Right kidney (tissue), 1 donor: ENCODE results near the gene DLEC1.
"Not testable (repeated sequence)": the region's sequence is repeated elsewhere in the genome, so short reads cannot be mapped to it uniquely, and the experiment has no call there.

Experiments used
- DNase-seq: peaks from one replicate; pipeline ENCODE4 v3.0.0-alpha.2; 2016

The DLEC1 gene

DNA sequence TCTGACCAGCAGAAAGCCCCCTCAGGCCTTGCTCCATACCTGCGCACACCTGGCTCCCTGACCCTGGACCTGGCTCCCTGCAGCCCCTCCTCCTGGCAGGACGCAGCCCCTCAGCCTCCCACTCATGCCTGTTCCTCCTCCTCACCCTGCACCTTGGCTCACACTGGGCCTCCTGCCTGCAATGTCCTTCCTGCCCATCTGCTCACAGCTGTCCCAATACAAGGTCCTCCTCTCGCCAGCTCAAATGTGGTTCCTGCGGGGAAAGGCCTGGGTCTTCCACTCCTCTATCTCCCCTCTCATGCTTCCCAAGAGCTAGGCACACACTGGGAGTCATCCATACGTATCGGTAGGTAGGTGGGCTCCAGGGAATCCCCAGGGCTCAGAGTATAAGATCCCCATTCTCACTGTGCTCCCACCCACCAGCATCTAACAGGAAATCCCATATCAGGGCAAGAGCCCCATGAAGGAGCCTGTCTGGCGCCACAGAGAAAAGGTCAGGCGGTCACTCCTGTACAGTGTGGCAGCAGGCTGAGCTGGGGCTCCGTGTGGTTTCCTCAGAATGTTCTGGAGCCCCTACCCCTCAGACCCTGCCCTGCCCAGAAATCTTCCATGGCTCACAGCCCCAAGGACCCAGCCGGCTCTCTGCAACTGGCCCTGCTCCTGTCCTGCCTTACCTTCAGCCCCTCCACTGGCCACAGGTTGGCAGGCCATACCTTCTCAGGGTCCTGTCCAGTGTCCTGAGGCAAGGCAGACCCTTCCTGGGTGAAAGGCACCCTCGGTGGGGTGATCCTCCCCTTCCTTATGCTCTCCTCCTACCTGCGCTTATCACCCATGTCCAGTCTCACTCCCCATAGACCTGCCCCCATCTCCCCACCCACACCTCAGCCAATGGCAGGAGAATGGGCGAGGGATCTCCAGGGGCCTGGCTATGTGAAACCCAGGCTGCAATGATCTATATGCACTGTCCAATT is 20.4 kb upstream of the DLEC1 start:
- no peak for DNase-seq

DNA sequence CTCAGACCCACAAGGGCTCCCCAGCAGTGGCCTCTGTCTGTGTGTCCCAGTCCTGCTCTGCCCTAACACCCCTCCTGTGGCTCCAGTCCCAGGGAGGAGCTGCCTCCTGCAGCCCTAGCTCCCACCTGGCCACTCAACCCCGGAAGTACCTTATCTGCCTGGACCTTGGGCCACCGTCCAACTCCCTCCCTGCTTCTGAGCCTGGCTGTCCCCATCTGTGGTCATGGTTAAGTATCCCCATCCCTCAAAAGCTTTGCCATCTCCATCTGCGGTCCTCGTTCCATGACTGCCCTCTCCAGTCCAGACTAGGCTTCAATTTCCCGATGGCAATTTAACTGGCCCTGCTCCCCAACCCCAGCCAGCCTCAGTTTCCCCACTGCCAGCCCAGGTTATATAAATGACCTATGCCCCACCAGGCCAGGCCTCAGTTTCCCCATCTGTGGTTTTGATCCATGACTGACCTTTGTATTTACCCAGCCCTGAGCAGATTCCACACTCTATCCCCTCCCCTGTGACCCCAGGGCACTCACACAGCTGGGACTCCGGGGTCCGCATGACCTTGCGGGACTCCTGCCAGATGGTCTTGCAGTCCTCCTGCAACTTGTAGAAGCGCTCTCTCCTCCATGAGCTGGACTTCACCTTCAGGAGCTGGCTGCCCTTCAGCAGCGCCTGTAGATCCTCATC is 19.2 kb upstream of the DLEC1 start:
- DNase-seq, result no peak

DNA sequence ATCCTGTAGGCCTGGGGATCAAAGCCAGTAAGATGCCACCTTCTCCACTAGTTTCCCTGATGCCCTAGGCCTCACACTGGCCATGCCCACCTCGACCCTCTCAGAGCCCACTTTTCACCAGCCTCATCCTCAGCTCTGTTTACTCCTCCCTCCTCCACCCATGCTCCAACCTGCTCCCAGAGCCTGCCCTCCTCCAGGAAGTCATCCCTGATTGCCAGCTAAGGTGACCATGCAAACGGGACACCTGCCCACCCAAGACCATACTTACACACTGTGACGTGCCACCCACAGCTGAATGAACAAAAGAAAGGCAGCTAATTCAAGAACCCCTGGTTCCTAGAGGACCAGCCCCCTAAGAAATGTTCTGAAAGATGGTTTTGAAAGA is 18.7 kb upstream of the DLEC1 start:
- no peak for DNase-seq

DNA sequence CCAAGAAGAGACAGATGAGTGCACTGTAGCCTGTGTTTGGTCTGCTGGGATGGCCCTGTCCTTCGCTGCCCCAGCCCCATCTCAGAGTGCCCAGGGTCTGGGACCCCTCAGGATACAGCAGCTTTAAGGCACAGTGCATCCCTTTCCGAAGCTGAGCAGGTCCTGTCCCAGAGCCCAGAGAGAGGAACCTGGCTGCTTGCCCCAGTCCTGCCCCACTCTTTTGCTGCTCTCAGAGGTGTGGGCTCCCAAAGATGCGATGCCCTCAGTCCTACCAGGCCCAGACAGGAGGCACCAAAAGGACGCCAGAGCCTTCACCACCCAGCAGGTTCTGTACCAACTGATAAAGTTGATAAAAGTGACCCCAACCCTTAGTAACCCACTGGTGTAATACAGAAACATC is 17.8 kb upstream of the DLEC1 start:
- DNase-seq, result no peak

DNA sequence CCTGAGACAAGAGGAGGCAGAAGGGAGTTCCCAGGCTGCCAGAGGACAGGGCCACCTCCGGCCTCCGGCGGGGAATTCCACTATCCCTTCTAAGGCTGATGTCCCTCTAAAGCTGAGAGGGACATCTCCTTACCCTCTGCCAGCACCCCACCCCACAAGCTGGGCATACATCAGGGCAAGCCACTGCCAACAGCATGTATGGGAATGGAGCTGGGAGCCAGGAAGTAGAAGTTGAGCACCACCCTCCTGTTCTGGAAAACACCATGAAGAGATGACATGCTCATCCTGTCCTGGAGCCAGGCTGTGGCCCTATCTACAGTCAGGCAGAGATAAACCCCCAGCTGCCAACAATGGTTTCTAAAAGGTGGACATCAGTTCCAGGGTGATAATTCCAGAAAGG is 16.7 kb upstream of the DLEC1 start:
- no peak for DNase-seq

DNA sequence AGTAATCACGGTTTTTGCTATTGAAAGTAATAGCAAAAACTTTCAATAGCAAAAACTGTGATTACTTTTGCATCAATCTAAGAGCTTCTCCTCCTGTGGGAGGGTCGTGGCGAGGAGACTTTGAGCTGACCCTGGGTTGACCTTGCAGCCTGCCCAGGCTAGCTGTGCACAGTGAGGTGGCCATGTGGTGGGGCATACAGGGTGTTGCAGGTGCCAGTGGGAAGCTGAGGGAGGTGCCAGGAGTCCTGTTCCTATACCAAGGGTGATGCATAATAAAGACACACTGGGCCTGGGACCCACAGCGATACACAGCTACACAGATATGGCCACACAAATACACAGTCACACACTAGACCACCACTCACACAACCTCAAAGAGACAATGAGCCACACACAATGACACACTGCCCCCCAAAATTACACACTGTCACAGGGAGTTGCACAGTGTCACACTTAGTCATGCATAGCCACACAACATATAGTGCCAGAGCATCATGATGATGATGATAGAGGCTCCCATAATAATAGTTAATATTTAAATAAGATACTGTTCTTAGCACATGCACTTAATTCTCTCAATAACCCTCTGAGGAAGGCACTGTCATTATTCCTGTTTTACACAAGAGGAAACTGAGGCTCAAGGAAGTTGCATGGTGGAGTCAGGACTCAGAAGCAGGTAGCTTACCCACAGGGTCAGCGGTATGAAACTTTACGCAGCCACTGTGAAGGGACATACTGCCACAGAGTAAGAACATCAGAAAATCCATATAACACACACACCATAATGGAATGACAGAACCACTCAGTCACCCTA is 15.9 kb upstream of the DLEC1 start:
- no peak for DNase-seq

DNA sequence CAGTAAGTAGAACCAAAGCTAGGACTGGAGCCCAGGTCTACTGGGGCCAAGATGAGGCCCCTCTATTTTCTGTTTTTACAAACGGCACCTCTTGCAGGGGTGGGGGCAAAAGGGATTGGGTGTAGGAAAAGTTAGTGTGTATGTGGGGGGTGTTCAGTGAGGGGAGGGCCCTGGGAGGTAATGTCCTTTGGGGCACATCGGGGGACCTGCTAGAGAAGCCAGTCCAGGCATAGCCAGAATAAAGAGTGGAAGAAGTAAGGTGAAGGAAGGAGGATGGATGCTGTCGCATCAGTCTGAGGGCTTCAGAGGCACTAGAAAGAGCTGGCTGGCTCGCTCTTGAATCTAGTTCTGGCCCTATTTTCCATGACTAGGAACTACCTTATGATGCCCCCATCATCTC is 12.2 kb upstream of the DLEC1 start:
- no peak for DNase-seq

DNA sequence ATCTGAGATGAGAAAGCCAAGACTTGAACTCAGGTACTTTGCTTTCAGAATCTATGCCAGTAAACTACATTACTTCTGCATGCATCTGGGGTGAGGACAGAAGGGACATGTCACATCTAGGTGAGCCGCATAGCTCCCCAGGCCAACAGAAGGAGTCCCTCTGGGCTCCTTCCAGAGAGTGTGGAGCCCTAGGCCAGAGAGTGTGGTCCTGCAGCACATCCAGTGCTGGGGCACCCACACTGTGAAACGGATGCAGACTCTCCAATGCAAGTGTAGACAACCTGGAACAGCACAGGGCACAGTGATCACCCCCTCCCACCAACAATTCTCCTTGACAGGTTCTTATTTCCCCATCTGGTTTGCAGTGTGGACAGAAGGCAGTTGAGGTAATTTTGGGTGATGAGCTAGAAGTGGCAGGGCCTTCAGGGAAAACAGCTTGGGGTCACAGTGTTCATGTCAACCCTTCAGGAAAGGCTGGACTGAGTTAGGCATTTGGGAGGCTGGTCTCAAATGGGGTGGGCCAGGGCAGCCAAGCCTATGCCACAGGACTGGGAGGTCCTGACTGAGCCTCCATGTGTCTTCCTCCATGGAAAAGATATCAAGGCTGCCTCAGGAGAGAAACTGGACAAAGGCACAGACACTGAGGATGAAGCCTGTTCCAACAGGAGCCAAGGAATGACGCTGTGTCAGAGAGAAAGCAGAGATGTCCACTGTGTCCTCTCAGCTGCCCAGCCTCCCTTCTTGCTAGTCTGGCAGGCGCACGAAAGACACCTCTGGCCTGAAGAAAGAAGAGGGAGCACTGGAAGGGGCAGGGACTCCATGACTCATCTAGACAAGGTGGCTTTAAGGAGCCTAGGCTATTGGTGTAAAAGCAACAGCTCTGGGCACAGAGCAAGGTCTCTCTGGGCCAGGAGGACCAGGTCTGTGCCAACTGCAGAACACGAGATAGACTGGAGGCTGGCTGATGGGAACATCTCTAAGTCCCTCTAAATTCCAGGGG is 11.2 kb upstream of the DLEC1 start:
- no peak for DNase-seq

DNA sequence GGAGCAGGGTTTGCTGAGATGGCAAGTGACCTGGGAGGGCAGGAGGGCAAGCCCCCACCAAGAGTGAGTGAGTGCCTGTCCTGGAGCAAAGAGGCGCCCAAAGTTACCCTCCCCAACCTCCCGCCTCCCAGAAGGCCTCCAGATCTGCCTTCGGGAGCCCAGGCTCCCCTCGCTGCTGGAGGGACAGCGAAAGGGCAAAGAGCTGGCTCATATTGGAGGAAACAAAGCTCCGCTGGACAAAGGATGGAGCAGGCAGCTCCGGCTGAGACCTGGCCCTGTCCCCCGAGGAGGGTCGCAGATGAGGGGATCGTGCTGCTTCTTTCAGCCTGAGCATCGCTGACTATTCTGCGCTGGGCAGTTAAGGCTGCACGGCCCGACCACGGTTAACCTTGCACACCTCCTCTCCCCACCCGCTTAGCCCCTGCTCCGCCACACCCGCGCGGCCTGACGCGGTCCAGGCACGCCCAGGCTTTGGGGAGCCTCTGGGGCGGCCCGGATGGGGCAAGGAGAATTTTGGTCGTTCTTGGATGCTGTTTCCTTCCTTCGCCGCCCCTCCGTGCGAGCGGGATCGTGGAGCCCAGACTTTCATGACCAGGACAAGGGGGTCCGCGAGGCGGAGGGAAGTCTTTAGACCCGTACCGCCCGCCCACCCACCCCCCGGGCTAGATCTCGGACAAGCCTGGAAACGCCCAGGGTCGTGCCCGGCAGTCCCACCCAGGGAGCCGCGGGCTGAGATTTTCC is 10.2 kb upstream of the DLEC1 start:
- DNase-seq, result peak; percentile 66

DNA sequence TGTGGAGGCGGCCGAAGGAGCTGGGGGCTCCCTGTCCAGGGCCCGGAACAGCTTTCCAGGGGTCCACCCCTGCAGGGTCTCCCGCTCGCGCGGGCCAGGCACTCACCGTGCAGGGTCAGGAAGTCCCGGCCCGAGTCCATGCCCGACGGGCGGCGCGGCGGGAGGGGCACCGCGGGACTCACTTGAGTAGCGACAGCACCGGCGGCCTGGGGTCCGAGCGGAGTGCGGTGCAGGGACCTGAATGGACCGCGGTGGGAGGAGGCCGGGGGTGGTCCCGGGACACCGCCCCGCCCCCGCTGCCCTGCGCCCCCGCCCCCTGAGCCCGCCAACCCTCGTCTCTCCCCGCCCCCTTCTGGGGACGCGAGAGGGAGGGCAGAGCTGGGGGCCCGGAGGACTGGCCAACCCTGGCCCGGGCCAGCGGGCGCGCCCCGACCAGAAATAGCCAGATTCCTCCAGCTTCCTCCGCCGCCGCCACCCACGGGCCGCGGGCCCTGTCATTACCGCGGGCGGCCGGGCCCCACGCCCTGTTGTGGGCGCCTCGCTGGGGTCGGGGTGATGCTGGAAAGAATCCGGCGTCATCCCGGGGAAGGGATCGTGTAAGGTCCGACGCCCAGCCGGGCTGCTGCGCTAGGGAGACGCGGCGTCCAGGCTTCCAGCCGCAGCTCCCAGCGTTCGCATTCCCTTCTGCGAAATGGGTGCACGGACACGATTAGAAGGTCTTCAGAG is 9.4 kb upstream of the DLEC1 start, which contains the start of gene PLCD1:
Gene PLCD1 (minus strand): TSS at position 243 of the 726 bp plus-strand sequence. CDS start 103 bp downstream, at position 140.
- peak; percentile 79 for DNase-seq

DNA sequence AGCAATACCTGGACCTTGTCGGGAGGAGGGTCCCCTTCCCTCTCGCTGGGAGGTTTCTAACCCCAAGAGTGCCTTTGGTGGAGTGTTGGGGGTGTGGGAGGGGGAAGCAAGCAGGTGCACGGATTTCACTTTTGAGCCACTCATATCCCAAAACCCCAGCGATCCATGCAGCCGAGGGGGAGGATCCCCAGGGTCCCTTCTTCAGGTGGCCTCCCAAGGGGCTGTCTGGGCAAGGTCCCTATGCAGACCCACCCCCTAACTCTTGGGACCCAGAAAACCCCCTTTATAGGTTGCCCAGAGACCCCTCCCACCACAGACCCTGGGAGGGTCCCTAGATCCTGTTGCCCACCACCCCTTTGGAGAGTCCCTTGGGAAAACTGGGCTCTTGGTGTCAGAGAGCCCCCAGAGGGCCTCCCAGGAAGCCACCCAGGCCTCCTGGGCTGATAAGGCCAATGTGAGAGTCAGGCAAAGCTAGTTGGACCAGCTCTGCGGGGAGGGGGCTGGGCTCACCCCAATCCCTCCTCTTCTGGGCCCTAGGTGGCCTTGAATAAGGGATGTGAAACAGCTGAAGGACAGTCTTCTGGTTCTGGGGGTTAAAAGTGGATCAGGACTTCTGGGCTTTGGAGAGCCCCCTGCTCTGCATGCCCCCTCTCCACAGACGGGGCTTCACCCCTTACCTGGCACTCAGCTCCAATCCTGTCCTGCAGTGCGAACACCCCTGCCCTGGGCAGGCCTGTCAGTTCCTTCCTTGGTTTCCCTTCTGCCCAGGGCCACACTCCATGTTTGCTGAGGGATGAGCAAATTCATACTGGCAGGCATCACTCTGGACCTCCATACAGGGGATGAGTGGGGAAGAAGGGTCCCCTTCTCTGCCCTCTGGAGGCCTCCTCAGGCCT is 8.6 kb upstream of the DLEC1 start:
- DNase-seq, result no peak

DNA sequence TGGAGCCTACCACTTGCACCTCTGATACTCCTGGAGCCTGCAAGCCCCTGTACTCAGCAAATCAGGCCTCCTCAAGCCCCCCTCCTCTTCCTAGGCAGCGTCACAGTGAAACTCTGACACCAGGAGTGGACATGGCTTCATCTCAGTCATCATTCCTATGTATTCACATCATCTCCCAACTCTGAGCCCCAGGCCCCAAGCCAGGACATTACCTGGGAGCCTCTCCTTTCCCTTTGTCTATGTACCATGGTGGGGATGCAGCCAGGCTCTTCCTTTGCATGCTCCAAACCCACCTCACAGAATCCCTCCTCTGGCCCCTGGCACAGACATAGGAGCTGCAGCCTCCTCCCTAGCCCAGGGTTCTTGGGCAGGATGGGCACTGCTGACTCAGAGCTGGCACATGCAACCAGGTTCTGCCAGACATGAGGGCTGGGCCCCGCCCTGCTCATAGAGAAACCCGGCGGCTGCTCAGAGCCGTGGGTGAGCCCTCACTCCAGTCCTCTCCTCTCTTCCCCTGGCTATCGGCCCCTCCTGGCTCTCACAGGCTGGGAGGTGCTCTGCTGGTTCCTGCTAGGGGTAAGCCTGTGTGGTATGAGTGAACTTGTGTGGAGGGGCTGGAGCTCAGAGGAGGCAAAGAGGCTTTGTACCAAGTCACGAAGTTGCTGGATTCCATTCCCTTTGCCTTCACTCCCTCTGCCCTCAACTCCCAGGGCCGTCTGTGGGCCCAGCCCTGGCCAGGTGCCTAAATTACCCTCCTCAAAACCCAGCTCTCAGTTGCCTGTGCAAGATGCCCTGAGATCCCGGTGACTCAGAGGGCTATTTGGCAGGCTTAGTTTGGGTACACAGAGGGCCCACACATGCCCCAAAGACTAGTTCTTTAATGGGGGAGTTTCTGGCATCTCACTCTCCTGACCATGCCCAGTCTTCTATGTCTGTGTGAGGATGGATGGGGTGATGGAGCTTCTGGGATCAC is 7.7 kb upstream of the DLEC1 start:
- DNase-seq, result no peak

DNA sequence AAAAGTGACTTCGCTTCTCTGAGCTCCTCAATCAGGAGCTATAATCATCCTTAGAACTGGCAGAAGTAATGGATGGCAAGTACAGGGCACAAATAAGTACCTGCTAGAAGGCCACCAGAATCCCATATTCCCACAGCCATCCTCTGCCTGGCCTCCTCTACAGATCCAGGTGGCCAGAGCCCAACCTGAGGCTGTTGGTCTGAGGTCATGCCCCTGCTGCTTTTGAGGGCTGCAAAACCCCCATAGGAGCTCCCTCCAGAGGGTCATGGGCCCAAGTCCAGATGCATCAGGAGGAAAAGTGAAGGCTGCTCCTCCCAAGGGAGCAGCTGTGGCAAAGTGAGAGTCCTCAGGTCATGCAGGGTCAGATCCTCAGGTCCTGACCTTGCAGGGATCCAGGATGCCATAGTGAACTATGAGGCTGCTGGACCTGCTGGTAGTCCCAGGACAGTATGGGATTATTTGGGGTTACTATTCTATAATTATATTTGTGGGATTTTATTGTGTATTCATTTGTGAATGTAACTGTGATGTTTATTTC is 6.6 kb upstream of the DLEC1 start:
- DNase-seq, result no peak

DNA sequence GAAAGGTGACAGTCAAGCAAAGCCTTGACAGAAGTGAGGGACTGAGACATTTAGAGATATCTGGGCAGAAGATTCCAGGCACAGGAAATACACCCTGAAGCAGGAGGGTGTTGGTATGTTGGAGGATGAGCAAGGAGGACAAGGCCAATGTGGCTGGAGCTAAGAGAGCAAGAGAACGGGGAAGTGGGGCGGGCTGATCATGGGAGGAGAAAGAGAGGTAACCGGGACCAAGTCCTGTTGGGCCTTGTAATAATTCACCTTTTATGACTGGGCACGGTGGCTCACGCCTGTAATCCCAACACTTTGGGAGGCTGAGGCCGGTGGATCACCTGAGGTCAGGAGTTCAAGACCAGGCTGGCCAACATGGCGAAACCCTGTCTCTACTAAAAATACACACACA is 5.4 kb upstream of the DLEC1 start:
- DNase-seq, result not testable (repeated sequence)

DNA sequence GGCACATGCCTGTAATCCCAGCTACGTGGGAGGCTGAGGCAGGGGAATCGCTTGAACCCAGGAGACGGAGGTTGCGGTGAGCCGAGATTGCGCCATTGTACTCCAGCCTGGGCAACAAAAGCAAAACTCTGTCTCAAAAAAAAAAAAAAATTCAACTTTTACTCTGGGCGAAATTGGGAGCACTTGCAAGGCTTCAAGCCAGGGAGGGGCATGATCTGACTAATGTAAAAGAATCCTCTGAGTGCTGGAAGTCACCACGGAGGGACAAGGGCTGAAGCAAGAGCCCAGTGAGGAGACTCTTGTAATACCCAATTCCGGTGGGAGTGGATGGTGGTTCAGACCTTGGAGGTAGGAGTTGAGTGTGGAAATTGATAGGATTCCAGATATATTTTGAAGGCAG is 4.7 kb upstream of the DLEC1 start:
- DNase-seq, result not testable (repeated sequence)

DNA sequence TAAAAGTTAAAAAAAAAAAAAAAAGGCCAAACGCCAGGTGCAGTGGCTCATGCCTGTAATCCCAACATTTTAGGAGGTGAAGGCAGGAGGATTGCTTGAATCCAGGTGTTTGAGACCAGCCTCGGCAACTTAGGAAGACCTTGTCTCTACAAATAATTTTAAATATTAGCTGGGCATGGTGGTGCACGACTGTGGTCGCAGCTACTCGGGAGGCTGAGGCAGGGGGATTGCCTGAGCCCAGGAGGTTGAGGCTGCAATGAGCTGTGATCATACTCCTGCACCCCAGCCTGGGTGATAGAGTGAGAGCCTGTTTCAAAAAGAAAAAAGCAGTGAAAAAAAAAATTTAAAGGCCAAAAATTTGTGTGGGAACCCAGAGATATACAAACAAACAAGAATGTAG is 2.7 kb upstream of the DLEC1 start:
- no peak for DNase-seq

DNA sequence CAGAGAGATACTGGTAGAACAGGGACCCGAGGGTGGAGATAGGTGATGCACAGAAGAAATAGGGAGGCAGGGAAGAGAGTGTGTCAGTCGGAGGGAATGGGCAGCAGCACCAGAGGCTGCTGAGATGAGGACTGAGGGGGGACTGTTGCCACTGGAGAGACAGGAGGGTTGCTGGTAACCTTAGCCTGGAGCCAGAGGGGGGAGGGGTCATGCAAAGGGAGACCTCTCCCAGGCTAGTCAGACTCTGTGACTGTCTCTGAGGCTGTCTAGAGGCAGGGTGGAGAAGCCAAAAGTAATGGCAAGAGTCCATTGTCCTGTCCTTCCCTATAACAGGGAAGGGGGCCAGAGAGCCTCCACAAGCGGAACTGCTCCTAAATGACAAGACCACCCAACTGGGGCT is 2.1 kb upstream of the DLEC1 start:
- DNase-seq, result no peak
